Large intestine (tissue), 3 donors: Measurements from ENCODE around the gene CENPP. TPM values are rescaled to one million over a fixed set of nuclear protein-coding genes. Genes with fewer than 3 reads are reported as not detected.
"Not testable (repeated sequence)": the region's sequence is repeated elsewhere in the genome, so short reads cannot be mapped to it uniquely, and the experiment has no call there.

Source experiments
- DNase-seq, 2 donors: peaks; one replicate each; pipeline versions ENCODE4 v3.0.0 to v3.0.0-alpha.2; 2013
- H3K27ac ChIP-seq: one replicate; pipeline ENCODE4 v1.5.1; 2013; ENCODE audit warnings: low read length
- H3K27me3 ChIP-seq: 2 replicates; pipeline ENCODE4 v1.6.1; 2013; ENCODE audit warnings: low read length; ENCODE audit not compliant: control insufficient read depth, insufficient read depth
- H3K36me3 ChIP-seq: 2 replicates; pipeline ENCODE4 v1.6.1; 2013; ENCODE audit warnings: low read length; ENCODE audit not compliant: control insufficient read depth, insufficient read depth
- H3K4me1 ChIP-seq: one replicate; pipeline ENCODE4 v1.6.1; 2013; ENCODE audit warnings: low read length; ENCODE audit not compliant: control insufficient read depth, insufficient read depth
- H3K4me3 ChIP-seq: one replicate; pipeline ENCODE4 v1.5.1; 2013; ENCODE audit warnings: low read length
- H3K9me3 ChIP-seq: one replicate; pipeline ENCODE4 v1.6.1; 2013; ENCODE audit warnings: mild to moderate bottlenecking, low read depth, low read length, moderate library complexity; ENCODE audit not compliant: control insufficient read depth
- WGBS: methylation state at CpG from one replicate; pipeline ENCODE4 v1.1.5; 2013; ENCODE audit warnings: low lambda C conversion rate; ENCODE audit not compliant: insufficient coverage; 5-methylcytosine and 5-hydroxymethylcytosine counted together
- polyA plus RNA-seq: library from polyadenylated mRNA; unstranded; fragments of 120-200 nt; gene quantifications from one replicate; pipeline ENCODE4 v1.2.1, GENCODE V29; 2013

The CENPP gene
- polyA plus RNA-seq, 1 donor = 2.8 TPM

- no peak for DNase-seq
- Histone ChIP-seq H3K27ac (no peak overlapping the region), H3K4me1 (no peaks in the 10 kb centered on the region), H3K36me3 (no peaks in the 10 kb centered on the region), H3K4me3 (no peak overlapping the region), H3K27me3 (no peaks in the 10 kb centered on the region), H3K9me3 (no peaks in the 10 kb centered on the region)
- WGBS = no CpG with 5 or more reads among the region's 2 CpGs
These were observed 225.0 kb downstream of the CENPP start for GRCh38 chr9:92550765-92551164.

GRCh38 chr9:92558612-92559374, 233.0 kb downstream of the CENPP start:
- H3K4me1 ChIP-seq = no peaks in the 10 kb centered on the region
- no CpG with 5 or more reads among the region's 16 CpGs for WGBS
- no peaks in the 10 kb centered on the region for H3K9me3 ChIP-seq
- no peaks in the 10 kb centered on the region for H3K27me3 ChIP-seq
- DNase-seq = no peak
- H3K36me3 ChIP-seq = no peaks in the 10 kb centered on the region
- no peak overlapping the region for H3K27ac ChIP-seq
- no peak overlapping the region for H3K4me3 ChIP-seq

- Histone ChIP-seq H3K36me3 (no peaks in the 10 kb centered on the region), H3K27me3 (no peaks in the 10 kb centered on the region), H3K9me3 (no peaks in the 10 kb centered on the region), H3K4me3 (no peak overlapping the region), H3K27ac (no peak overlapping the region), H3K4me1 (no peaks in the 10 kb centered on the region)
- DNase-seq = no peak
- no CpG with 5 or more reads among the region's 5 CpGs for WGBS
These were observed 235.9 kb downstream of the CENPP start for GRCh38 chr9:92561374-92562330.

GRCh38 chr9:92562461-92562967, 236.8 kb downstream of the CENPP start:
- Histone ChIP-seq H3K4me3 (no peak overlapping the region), H3K36me3 (no peaks in the 10 kb centered on the region), H3K27ac (peak overlapping the region; percentile 16), H3K4me1 (no peaks in the 10 kb centered on the region), H3K27me3 (no peaks in the 10 kb centered on the region), H3K9me3 (no peaks in the 10 kb centered on the region)
- peak in 1 of 2 donors; percentile 27 for DNase-seq
- no CpG with 5 or more reads among the region's 5 CpGs for WGBS

GRCh38 chr9:92563116-92564100, 237.7 kb downstream of the CENPP start:
- H3K27me3 ChIP-seq = no peaks in the 10 kb centered on the region
- no peaks in the 10 kb centered on the region for H3K9me3 ChIP-seq
- H3K4me3 ChIP-seq = no peak overlapping the region
- no peak for DNase-seq
- no peak overlapping the region for H3K27ac ChIP-seq
- no CpG with 5 or more reads among the region's 3 CpGs for WGBS
- no peaks in the 10 kb centered on the region for H3K4me1 ChIP-seq
- no peaks in the 10 kb centered on the region for H3K36me3 ChIP-seq

GRCh38 chr9:92564504-92564903, 238.8 kb downstream of the CENPP start:
- no peaks in the 10 kb centered on the region for H3K36me3 ChIP-seq
- H3K4me3 ChIP-seq = no peak overlapping the region
- no peaks in the 10 kb centered on the region for H3K4me1 ChIP-seq
- H3K27me3 ChIP-seq = no peaks in the 10 kb centered on the region
- DNase-seq = no peak
- no peak overlapping the region for H3K27ac ChIP-seq
- H3K9me3 ChIP-seq = no peaks in the 10 kb centered on the region

GRCh38 chr9:92564982-92565381, 239.2 kb downstream of the CENPP start:
- no peaks in the 10 kb centered on the region for H3K36me3 ChIP-seq
- no peaks in the 10 kb centered on the region for H3K9me3 ChIP-seq
- no peak for DNase-seq
- H3K4me3 ChIP-seq = no peak overlapping the region
- WGBS = no CpG with 5 or more reads among the region's 2 CpGs
- no peaks in the 10 kb centered on the region for H3K27me3 ChIP-seq
- H3K4me1 ChIP-seq = no peaks in the 10 kb centered on the region
- H3K27ac ChIP-seq = no peak overlapping the region

GRCh38 chr9:92571871-92572270, 246.1 kb downstream of the CENPP start:
- not testable (repeated sequence) for H3K4me1 ChIP-seq, H3K27me3 ChIP-seq, H3K9me3 ChIP-seq, DNase-seq, H3K27ac ChIP-seq, H3K4me3 ChIP-seq, H3K36me3 ChIP-seq
- WGBS = no CpG with 5 or more reads among the region's 2 CpGs

- not testable (repeated sequence) for H3K9me3 ChIP-seq, H3K27me3 ChIP-seq, H3K4me3 ChIP-seq, DNase-seq, H3K4me1 ChIP-seq, H3K36me3 ChIP-seq, H3K27ac ChIP-seq
- no CpG with 5 or more reads among the region's 14 CpGs for WGBS
These were observed 247.9 kb downstream of the CENPP start for GRCh38 chr9:92573612-92574011.

GRCh38 chr9:92576175-92576574, 250.4 kb downstream of the CENPP start:
- no peaks in the 10 kb centered on the region for H3K27me3 ChIP-seq
- H3K36me3 ChIP-seq = no peaks in the 10 kb centered on the region
- H3K4me1 ChIP-seq = no peaks in the 10 kb centered on the region
- no peak overlapping the region for H3K4me3 ChIP-seq
- H3K9me3 ChIP-seq = peaks cover 3% of the 10 kb centered on the region
- no peak overlapping the region for H3K27ac ChIP-seq
- WGBS = 67% methylated on average over 1 of the region's 1 CpG
- DNase-seq = no peak
